SW 1271 (cell line): ENCODE data around the gene REXO1.
A peak's percentile ranks its signal among the peaks of the same experiment; 100 is the strongest.
"Not testable (repeated sequence)": the region's sequence is repeated elsewhere in the genome, so short reads cannot be mapped to it uniquely, and the experiment has no call there.

Experiments
- DNase-seq, 2 experiments: peaks; one replicate each; lab custom pipeline; 2025; lab: John Stamatoyannopoulos, UW

The REXO1 gene

DNA sequence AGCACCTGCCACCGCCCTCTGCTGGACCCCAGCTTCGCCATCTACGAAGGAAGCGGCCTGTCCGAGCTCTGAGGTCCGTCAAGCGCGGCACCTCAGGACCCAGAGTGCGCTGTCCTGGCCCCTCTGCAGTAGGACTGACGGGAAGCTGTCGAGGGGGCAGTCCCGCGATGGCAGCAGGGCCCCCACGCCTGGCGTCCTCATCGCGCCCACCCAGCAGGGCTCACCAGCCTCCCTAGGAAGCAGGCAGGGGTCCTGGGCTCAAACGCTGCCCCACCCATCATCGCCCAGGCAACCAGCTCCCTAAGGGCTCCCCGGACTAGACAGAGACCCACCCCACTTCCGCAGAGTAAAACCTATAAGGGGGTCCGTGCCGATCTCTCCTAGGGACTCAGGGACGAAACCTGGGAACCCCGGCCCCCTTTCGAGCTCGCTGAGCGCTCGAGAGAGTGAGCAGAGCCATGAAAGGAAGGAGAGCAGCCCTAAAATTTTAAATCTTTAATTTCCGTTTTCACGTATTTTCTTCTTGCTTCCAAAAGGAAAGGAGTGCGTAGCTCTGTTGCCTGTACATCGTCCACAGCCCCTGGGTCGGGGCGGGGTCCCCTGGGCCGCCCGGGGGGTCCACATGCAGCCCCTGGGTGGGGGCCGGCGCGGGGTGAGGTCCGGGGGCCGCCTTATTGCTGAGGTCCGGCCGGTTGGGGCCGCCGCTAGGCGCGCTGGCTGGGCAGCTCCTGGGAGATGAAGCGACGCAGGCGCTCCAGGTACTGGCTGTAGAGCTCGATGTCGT, 28.4 kb upstream of the REXO1 start:
- DNase-seq: not testable (repeated sequence)

DNA sequence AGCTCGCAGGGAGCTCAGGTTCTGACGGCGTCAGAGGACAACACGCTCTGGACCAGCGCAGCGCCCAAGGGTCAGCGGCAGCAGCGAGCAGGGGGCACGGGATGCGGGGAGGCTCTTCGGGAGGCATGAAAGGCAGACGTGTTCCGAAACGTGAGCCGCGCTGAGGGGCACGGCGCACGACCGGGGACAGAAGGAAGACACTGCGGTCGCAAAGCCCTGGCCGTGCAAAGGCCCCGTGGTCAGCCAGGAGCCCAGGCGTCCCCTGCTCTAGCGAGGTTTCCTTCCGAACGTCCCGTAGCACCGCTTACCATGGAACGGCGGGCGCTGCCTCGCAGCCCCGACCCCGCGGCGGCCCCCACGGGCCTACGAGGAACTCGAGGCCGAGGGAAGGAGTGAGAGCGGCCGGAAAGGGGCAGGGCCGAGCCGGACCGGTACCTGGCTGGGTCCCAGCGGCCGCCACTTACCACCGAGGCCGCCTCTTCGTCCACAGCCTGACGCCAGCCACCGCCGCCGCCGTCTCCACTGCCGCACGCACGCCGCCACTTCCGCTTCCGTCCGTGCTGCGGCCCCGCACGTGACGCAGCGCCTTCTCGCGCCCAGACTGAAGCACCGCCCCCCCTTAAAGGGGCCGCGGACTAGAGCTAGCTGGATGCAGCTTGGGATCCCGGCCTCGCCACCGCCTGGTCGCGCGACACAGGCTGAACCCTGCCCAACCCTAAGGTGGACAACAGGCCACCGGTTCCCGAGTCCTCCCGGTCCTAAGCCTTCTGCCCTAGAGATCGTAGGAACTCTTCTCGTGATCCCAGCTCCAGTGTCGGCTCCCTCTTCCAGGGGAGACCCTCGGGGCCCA, 27.6 kb upstream of the REXO1 start:
- peak; percentile 80 to 88 for DNase-seq

- DNase-seq: not testable (repeated sequence)
Observed at GRCh38 chr19:1875265-1875645, 27.0 kb upstream of the REXO1 start.

DNA sequence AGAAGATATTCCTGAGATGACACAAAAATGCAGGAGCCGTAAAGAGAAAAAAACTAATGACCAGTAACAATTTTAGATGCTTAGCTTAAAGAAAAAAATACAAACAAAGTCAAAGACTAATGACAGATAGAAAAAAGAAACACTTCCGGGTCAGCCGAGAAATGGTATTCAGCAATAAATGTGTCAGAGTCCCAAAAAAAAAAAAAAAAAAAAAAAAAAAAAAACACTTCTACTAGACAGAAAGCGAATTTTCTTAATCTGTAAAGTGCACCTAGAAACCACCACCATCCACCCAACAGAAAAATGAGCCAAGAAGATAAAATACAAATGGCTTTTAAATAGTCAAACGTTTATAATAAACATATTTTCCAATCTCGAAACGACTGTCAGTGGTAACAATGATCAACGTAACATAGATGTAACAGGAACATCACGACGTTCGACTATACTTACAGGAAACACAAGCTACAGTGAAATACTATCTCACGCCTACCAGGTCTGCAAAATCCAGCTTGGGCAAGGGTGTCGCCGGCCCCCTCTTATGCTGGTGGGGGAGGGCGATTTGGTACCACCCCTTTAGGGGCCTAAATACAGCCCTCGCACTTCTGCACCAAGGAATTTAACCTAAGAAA, 26.4 kb upstream of the REXO1 start:
- DNase-seq: peak in 1 of 2 experiments; percentile 46

DNA sequence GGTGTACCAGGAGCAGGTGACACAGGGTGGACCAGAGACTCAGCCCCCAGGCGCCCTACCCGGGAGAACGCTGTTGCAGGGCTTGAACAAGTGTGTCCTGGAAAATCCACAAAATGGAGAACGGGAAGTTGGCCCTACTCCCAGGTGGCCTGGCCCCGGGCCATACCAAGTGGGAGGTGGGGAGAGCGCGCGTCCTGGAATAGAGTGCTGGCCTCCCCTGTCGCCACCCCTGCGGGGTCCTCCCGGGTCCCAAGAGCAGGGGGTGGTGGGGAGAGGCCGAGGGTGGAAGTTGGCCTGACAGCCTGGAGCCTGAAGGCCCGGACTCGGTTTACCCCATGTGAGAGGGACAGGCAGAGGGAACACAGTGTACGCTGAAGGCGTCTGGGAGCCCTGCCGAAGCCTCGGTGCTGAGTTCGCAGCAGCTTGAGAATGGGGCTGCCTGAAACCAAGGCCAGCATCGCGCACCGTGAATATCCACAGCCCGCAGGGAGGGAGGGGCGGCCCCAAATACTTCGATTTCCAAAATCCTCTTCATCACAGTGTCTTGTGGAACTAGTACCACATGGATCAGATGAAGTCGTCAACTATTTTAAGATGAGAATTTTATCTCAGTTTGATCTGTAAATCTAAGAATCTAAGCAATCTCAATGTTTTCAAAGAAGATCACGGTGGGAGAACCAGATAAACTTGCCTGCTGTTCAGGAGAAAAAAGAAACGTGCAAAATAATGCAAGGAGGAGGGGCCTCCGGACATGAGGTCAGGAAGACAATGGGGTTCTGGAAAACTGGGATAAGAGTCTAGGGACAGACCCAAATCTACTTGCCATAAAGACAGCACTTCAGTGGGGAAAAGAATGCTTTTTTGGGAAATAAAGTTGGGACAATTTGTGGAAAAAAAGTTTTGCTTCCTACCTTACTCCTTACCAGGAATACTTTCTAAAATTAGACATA, 25.5 kb upstream of the REXO1 start:
- DNase-seq: no peak

DNA sequence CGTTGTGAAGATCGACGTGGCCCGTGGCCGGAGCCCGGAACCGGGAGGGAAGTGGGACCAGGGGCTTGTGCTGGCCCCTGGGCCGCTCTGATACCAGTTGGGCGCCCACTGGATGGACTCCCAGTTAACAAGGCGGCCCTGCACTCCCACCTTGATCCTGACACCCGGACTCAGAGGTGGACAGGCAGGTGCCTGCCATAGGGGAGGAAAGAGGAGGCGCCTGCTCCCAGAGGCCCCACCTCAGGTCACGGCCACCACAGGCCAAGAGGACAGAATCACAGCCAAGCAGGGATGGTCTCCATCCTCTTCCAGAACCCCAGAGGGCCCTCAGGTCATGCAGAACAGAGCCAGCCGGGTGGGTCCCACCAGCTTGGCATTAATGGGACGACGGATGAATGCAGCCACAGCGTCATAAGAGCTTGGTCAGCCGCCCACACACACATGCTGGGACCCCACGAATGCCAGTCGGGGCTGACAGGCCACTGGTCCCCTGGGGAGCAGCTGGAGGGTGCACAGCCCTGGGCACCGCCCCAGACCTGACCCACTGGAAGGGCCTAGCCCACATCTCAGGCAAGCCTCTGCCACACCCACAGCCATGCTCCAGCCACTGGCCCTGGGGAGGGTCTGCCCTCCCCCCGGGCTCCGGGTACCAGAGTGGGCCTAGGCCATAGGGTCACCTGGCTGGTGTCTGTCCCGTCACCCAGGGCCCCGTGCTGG, 24.7 kb upstream of the REXO1 start:
- DNase-seq: no peak

GRCh38 chr19:1871630-1872029, 23.3 kb upstream of the REXO1 start:
- DNase-seq: no peak

DNA sequence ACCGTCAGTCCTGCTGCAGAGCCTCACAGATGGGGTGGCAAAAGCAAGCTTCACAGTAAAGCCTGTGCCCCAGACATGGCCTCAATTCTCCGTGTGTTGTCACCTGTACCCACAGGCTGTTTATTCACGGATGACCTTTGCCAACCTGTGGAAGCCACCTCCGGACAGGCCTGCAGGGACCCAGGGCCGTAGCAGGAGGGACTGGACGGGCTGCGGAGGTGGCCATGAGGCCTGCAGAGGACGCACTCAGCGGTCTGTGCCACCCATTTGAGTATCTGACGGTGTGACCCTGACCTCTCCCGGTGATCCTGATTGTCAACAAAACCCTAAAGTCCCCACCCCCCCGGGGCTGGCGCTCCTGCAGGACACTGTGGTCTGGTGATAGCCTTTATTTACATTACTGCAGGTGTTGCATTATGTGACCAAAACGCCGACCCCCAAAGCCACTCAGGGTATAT, 22.9 kb upstream of the REXO1 start:
- DNase-seq: no peak

DNA sequence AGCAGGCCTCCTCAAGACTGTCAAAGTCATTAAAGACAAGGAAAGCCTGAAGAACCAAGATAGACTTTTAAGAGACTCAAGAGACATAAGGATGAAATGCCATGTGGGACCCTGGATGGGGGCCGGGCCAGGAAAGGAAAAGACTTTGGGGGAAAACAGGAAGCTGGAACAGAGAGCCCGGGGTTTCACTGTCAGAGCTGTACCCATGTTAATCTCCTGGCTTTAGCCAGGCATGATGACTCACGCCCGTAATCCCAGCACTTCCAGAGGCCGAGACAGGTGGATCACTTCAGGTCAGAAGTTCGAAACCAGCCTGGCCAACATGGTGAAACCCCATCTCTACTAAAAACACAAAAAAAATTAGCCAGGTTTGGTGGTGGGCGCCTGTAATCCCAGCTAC, 20.7 kb upstream of the REXO1 start:
- DNase-seq: no peak

- DNase-seq: no peak
Observed at GRCh38 chr19:1867349-1867724, 19.1 kb upstream of the REXO1 start.

DNA sequence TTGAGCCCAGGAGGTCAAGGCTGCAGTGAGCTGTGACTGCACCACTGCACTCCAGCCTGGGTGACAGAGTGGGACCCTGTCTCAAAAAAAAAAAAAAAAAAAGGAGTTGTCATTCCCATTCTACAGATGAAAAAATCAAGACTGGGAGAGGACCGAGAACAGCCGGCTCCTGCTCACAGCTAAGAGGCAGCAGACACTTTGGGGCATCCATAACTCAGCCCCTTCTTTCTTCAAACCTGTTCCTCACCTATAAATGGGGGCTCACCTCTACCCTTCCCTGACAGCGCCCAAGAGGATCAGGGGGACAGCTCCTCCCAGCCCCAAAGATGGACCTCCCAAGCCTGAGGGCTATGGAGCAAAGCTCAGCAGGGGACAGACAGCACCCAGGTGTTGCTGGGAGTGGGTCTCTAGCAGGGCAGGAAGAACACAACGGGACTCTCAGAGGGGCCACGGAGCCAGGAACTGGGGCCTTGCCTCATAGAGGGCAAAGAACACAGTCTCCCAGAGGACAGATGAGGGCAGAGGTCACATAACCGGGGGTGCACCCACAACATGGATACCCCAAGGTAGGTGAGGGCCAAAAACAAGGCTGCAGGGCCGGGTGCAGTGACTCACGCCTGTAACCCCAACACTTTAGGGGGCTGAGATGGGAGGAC, 18.5 kb upstream of the REXO1 start:
- DNase-seq: no peak

GRCh38 chr19:1865172-1866010, 17.1 kb upstream of the REXO1 start:
- no peak for DNase-seq

DNA sequence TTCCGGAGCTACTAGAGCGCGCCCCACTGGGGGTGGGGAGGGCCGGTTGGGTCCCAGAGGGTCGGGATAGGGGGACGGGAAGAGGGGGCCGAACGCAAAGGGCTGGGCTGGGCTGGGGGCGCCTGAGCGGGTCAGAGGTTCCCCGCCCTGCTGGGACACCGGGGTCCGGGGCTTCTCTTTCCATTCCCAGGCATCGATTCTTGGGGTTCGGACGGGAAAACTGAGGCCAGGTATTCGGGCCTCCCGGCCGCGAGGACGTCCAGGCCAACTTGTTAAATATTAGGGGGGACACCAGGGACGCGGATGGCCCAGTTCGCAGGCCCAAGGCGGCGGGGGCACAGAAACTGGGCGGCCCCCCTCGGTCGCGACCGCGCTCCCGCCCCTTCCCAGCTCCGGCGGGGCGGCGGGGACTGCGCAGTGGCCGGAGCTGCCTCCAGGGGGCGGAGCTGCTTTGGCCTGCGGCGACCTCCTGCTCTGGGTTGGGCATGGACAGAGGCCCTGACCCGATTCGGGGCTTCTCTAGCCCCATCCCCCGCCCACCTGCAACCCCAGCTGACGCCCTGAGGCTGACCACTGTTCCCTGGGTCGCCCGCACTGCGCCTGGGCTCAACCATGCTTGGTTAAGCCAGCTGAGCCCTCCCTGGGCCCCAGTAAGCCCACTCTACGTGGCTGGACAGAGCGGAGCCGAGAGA, 16.3 kb upstream of the REXO1 start:
- DNase-seq: peak in 1 of 2 experiments; percentile 56

DNA sequence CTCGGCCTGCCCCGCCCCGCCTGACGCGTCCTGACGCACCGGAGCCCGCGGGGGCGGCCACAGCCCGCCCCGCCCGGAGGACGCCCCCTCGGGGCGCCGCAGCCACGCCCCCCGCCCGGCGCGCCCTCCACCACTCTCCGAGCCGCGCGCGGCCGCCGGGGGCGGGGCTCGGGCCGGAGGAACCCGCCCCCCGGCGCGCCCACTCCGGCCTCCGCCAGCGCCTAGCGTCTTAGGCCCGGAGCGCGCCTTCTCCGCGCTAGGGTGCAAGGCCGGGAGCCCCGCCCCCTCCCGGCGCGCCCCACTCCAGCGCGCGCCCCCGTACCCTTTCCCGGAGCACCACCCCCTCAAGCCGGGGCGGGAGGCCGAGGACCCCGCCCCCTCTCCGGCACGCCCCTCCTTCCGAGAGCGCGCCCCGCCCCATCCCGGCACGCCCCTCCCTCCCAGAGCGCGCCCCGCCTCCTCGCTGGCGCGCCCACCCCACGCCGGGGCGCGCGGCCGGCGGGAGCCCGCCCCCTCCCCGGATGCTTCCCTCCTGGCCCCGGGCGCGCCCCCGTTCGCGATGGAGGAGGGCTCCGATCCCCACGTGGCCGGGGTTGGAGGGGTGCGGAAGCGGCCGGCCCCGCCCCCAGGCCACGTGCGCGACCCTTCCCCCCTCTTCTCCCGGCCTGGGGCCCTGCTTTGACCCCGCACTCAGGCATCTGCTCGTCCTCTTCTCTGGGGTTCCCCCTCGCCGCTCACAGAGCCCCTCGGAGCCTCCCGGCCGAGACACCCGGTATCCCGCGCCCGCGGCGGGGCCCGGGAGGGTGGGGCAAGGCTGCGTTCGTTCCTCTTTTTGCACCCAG, 15.6 kb upstream of the REXO1 start:
- peak; percentile 78 to 88 for DNase-seq

DNA sequence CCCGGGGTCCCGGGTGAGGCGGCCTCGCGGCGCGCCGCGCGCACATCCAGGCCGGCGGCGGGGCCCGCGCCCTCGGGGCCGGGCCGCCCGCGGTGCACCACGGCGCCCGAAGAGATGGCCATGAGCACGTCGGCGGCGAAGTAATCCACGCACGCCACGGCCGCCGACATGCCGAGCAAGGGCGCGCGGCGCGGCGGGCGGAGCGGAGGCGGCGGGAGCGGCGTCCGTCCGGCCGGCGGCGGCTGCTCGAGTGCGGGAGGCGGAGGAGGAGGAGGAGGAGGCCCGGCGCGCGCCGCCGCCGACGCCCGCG, 15.0 kb upstream of the REXO1 start, which contains the start of gene KLF16:
TSS of gene KLF16 (minus strand) at position 252 of the 310 bp plus-strand sequence. CDS start at position 170, 82 bp downstream.
- DNase-seq: no peak

GRCh38 chr19:1862424-1863327, 14.4 kb upstream of the REXO1 start:
- no peak for DNase-seq

GRCh38 chr19:1862068-1862423, 13.8 kb upstream of the REXO1 start:
- no peak for DNase-seq
